HepG2 (cell line): ENCODE data around the gene TTC23. TPM values are rescaled to one million over a fixed set of nuclear protein-coding genes. Genes with fewer than 3 reads are reported as not detected.

ENCODE experiments used
- AGO1 ChIP-seq: fragments of 200-400 bp; formaldehyde crosslinking; IDR thresholded peaks from 2 replicates; pipeline ENCODE4 v1.6.1; 2017; ENCODE audit warnings: mild to moderate bottlenecking, low read depth, low read length, moderate library complexity; ENCODE audit not compliant: poor library complexity, severe bottlenecking
- GTF3A ChIP-seq: sonication (generic); formaldehyde crosslinking; conservative IDR thresholded peaks from 2 replicates; pipeline ENCODE4 v1.4.0; 2020; ENCODE audit warnings: mild to moderate bottlenecking, missing genetic modification reagents
- MEIS1 ChIP-seq: sonication (generic); formaldehyde crosslinking; IDR thresholded peaks from 2 replicates; pipeline ENCODE4 v1.9.0; 2021; ENCODE audit warnings: mild to moderate bottlenecking, missing genetic modification reagents, moderate library complexity, borderline replicate concordance
- PHF20 ChIP-seq: sonication (generic); formaldehyde crosslinking; IDR thresholded peaks from 2 replicates; pipeline ENCODE4 v1.5.0; 2020; ENCODE audit warnings: mild to moderate bottlenecking, missing genetic modification reagents
- PRPF4 ChIP-seq: fragments of 200-400 bp; formaldehyde crosslinking; IDR thresholded peaks from 2 replicates; pipeline ENCODE4 v1.6.1; 2016; ENCODE audit warnings: low read length, low read depth; ENCODE audit not compliant: poor library complexity, severe bottlenecking
- REXO4 ChIP-seq: sonication (generic); formaldehyde crosslinking; IDR thresholded peaks from 2 replicates; pipeline ENCODE4 v1.8.0; 2022; ENCODE audit warnings: missing genetic modification reagents, mild to moderate bottlenecking, borderline replicate concordance
- SKI ChIP-seq: fragments of 450-650 bp; IDR thresholded peaks from one replicate; pipeline ENCODE4 v1.6.1; 2018; ENCODE audit warnings: mild to moderate bottlenecking; ENCODE audit not compliant: partially characterized antibody
- STAT5B ChIP-seq: sonication (generic); formaldehyde crosslinking; IDR thresholded peaks from 2 replicates; pipeline ENCODE4 v1.4.0; 2020; ENCODE audit warnings: missing genetic modification reagents
- TCF7 ChIP-seq: sonication (generic); IDR thresholded peaks from 2 replicates; pipeline ENCODE4 v1.6.1; 2016; ENCODE audit warnings: antibody characterized with exemption, low read depth
- ZFP1 ChIP-seq: IDR thresholded peaks from 2 replicates; pipeline ENCODE4 v1.6.1; 2016
- ZNF124 ChIP-seq: sonication (generic); formaldehyde crosslinking; IDR thresholded peaks from 2 replicates; pipeline ENCODE4 v1.4.0; 2020; ENCODE audit warnings: missing genetic modification reagents
- ZNF33A ChIP-seq: sonication (generic); formaldehyde crosslinking; IDR thresholded peaks from 2 replicates; pipeline ENCODE4 v1.5.1; 2020; ENCODE audit warnings: missing genetic modification reagents, mild to moderate bottlenecking, moderate library complexity, borderline replicate concordance
- ZNF468 ChIP-seq: sonication (generic); formaldehyde crosslinking; IDR thresholded peaks from 2 replicates; pipeline ENCODE4 v1.8.0; 2022; ENCODE audit warnings: mild to moderate bottlenecking, moderate library complexity, missing genetic modification reagents
- ZNF552 ChIP-seq: sonication (generic); formaldehyde crosslinking; IDR thresholded peaks from 2 replicates; pipeline ENCODE4 v1.9.0; 2022; ENCODE audit warnings: missing genetic modification reagents, mild to moderate bottlenecking, borderline replicate concordance
- ZNF660 ChIP-seq: sonication (generic); formaldehyde crosslinking; IDR thresholded peaks from 2 replicates; pipeline ENCODE4 v1.5.1; 2020; ENCODE audit warnings: mild to moderate bottlenecking, low read depth, missing genetic modification reagents, borderline replicate concordance
- ZNF674 ChIP-seq: sonication (generic); formaldehyde crosslinking; IDR thresholded peaks from 2 replicates; pipeline ENCODE4 v1.5.0; 2020; ENCODE audit warnings: low read depth, mild to moderate bottlenecking, missing genetic modification reagents
- polyA plus RNA-seq, 8 experiments: library from polyadenylated mRNA; depleted of rRNA in 3 of 8; stranded (reverse) in 7 of 8; unstranded in 1 of 8; fragments of >200 nt; fragmentation: Illumina TruSeq in 4 of 8; extraction: Trizol in 4 of 8; gene quantifications; 2 replicates each; pipeline versions ENCODE4 v1.2.1 to v1.2.3, GENCODE V29; 2011 to 2016; ENCODE audit warnings: low read depth in 4 of 8, missing spikeins in 1 of 8, mixed read lengths in 1 of 8; ENCODE audit not compliant: insufficient read depth in 1 of 8
- total RNA-seq, 5 experiments: library from RNA; depleted of rRNA; stranded (reverse); fragments of >200 nt; fragmentation: Illumina TruSeq; extraction: Trizol; gene quantifications; 2 replicates each; pipeline ENCODE4 v1.2.3, GENCODE V29; 2016; ENCODE audit warnings: low read depth in 1 of 5
- TF ChIP-seq, protein P1 (sequence below): IDR thresholded peaks from 2 replicates; pipeline ENCODE4 v1.6.1; 2016; ENCODE audit warnings: mild to moderate bottlenecking, missing biosample characterization, missing genetic modification reagents
- TF ChIP-seq, protein P2 (sequence below): sonication (generic); formaldehyde crosslinking; IDR thresholded peaks from 2 replicates; pipeline ENCODE4 v1.5.1; 2020; ENCODE audit warnings: mild to moderate bottlenecking, missing genetic modification reagents, moderate library complexity
- TF ChIP-seq, protein P3 (sequence below): sonication (generic); formaldehyde crosslinking; IDR thresholded peaks from 2 replicates; pipeline ENCODE4 v1.9.0; 2022; ENCODE audit warnings: low read depth, missing genetic modification reagents
- TF ChIP-seq, protein P4 (sequence below): IDR thresholded peaks from 2 replicates; pipeline ENCODE4 v1.6.1; 2016; ENCODE audit warnings: low read depth, missing genetic modification reagents, missing compliant biosample characterization

TTC23 gene
- total and polyA plus RNA-seq, 2 of the 13 experiments (the other 11 are each of a cell fraction or from before 2014, with no cell fraction given): 1.6 to 11.7 TPM

DNA sequence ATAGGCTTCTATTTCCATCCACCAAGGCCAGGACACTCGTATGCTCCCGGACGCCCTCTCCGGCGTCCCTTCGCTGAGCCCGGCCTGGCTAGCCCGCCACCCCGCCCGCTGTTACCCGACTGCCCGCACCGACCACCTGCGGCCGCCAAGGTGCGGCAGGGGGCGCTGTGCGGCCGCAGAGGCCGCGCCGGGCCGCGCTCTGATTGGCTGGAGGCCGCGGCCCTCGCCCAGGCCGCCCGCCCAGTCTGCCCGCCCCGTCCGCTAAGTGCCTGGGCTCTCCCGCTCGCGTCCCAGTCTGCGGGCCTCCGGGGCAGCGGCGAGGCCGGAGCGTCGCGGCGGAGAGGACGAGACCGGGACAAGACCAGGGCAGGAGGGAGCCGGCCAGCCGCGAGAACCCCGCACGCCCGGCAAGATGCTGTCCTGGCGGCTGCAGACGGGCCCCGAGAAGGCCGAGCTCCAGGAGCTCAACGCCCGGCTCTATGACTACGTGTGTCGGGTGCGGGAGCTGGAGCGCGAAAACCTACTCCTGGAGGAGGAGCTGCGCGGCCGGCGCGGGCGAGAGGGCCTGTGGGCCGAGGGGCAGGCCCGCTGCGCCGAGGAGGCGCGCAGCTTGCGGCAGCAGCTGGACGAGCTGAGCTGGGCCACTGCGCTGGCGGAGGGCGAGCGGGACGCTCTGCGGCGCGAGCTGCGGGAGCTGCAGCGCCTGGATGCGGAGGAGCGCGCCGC, 144.4 kb downstream of the TTC23 start, which contains the start of gene SYNM (continued):
- no peak for TF ChIP-seq ZNF660 (CRISPR knock-in tag)
- peak; percentile 95 for TF ChIP-seq SKI
- no peak for TF ChIP-seq PRPF4
- no peak for TF ChIP-seq STAT5B
- no peak for TF ChIP-seq ZNF124
- no peak for TF ChIP-seq ZNF674 (CRISPR knock-in tag)
- TF ChIP-seq, protein P1, sequence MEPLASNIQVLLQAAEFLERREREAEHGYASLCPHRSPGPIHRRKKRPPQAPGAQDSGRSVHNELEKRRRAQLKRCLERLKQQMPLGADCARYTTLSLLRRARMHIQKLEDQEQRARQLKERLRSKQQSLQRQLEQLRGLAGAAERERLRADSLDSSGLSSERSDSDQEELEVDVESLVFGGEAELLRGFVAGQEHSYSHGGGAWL (CRISPR knock-in tag): peak; percentile 40; the same call in 1 of the 2 replicates
- TF ChIP-seq ZFP1: no peak
- no peak for TF ChIP-seq GTF3A
- no peak for TF ChIP-seq ZNF33A (CRISPR knock-in tag)
- TF ChIP-seq PHF20 (CRISPR knock-in tag): 0 out of 2 replicates have a peak, but pooled peaks have one; percentile 29
- no peak for TF ChIP-seq ZNF468 (CRISPR knock-in tag)
- no peak for TF ChIP-seq REXO4 (CRISPR knock-in tag)
- TF ChIP-seq, protein P2, sequence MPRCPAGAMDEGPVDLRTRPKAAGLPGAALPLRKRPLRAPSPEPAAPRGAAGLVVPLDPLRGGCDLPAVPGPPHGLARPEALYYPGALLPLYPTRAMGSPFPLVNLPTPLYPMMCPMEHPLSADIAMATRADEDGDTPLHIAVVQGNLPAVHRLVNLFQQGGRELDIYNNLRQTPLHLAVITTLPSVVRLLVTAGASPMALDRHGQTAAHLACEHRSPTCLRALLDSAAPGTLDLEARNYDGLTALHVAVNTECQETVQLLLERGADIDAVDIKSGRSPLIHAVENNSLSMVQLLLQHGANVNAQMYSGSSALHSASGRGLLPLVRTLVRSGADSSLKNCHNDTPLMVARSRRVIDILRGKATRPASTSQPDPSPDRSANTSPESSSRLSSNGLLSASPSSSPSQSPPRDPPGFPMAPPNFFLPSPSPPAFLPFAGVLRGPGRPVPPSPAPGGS: 0 out of 2 replicates have a peak, but pooled peaks have one; percentile 22
- TF ChIP-seq, protein P3, sequence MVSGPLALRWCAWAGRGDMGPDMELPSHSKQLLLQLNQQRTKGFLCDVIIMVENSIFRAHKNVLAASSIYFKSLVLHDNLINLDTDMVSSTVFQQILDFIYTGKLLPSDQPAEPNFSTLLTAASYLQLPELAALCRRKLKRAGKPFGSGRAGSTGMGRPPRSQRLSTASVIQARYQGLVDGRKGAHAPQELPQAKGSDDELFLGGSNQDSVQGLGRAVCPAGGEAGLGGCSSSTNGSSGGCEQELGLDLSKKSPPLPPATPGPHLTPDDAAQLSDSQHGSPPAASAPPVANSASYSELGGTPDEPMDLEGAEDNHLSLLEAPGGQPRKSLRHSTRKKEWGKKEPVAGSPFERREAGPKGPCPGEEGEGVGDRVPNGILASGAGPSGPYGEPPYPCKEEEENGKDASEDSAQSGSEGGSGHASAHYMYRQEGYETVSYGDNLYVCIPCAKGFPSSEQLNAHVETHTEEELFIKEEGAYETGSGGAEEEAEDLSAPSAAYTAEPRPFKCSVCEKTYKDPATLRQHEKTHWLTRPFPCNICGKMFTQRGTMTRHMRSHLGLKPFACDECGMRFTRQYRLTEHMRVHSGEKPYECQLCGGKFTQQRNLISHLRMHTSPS (CRISPR knock-in tag): no peak
- no peak for TF ChIP-seq ZNF552 (CRISPR knock-in tag)
- TF ChIP-seq MEIS1 (CRISPR knock-in tag): no peak
- no peak for TF ChIP-seq TCF7
- TF ChIP-seq, protein P4, sequence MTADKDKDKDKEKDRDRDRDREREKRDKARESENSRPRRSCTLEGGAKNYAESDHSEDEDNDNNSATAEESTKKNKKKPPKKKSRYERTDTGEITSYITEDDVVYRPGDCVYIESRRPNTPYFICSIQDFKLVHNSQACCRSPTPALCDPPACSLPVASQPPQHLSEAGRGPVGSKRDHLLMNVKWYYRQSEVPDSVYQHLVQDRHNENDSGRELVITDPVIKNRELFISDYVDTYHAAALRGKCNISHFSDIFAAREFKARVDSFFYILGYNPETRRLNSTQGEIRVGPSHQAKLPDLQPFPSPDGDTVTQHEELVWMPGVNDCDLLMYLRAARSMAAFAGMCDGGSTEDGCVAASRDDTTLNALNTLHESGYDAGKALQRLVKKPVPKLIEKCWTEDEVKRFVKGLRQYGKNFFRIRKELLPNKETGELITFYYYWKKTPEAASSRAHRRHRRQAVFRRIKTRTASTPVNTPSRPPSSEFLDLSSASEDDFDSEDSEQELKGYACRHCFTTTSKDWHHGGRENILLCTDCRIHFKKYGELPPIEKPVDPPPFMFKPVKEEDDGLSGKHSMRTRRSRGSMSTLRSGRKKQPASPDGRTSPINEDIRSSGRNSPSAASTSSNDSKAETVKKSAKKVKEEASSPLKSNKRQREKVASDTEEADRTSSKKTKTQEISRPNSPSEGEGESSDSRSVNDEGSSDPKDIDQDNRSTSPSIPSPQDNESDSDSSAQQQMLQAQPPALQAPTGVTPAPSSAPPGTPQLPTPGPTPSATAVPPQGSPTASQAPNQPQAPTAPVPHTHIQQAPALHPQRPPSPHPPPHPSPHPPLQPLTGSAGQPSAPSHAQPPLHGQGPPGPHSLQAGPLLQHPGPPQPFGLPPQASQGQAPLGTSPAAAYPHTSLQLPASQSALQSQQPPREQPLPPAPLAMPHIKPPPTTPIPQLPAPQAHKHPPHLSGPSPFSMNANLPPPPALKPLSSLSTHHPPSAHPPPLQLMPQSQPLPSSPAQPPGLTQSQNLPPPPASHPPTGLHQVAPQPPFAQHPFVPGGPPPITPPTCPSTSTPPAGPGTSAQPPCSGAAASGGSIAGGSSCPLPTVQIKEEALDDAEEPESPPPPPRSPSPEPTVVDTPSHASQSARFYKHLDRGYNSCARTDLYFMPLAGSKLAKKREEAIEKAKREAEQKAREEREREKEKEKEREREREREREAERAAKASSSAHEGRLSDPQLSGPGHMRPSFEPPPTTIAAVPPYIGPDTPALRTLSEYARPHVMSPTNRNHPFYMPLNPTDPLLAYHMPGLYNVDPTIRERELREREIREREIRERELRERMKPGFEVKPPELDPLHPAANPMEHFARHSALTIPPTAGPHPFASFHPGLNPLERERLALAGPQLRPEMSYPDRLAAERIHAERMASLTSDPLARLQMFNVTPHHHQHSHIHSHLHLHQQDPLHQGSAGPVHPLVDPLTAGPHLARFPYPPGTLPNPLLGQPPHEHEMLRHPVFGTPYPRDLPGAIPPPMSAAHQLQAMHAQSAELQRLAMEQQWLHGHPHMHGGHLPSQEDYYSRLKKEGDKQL (CRISPR knock-in tag): no peak
- peak; percentile 41 for TF ChIP-seq AGO1
